HL-60 (cell line): ENCODE data around the gene TAB2.

ENCODE experiments used
- CTCF ChIP-seq: IDR thresholded peaks from one replicate; pipeline ENCODE4 v1.5.1; 2011; ENCODE audit warnings: low read length, control low read depth, inconsistent platforms; ENCODE audit not compliant: insufficient read depth
- GABPA ChIP-seq: IDR thresholded peaks from 2 replicates; pipeline ENCODE4 v1.6.1; 2012; ENCODE audit warnings: low read depth
- POLR2AphosphoS5 ChIP-seq: IDR thresholded peaks from 2 replicates; pipeline ENCODE4 v1.6.1; 2012; ENCODE audit warnings: low read depth
- TF ChIP-seq, protein P1 (sequence below): IDR thresholded peaks from 2 replicates; pipeline ENCODE4 v1.6.1; 2012; ENCODE audit warnings: low read depth; ENCODE audit not compliant: insufficient replicate concordance

DNA sequence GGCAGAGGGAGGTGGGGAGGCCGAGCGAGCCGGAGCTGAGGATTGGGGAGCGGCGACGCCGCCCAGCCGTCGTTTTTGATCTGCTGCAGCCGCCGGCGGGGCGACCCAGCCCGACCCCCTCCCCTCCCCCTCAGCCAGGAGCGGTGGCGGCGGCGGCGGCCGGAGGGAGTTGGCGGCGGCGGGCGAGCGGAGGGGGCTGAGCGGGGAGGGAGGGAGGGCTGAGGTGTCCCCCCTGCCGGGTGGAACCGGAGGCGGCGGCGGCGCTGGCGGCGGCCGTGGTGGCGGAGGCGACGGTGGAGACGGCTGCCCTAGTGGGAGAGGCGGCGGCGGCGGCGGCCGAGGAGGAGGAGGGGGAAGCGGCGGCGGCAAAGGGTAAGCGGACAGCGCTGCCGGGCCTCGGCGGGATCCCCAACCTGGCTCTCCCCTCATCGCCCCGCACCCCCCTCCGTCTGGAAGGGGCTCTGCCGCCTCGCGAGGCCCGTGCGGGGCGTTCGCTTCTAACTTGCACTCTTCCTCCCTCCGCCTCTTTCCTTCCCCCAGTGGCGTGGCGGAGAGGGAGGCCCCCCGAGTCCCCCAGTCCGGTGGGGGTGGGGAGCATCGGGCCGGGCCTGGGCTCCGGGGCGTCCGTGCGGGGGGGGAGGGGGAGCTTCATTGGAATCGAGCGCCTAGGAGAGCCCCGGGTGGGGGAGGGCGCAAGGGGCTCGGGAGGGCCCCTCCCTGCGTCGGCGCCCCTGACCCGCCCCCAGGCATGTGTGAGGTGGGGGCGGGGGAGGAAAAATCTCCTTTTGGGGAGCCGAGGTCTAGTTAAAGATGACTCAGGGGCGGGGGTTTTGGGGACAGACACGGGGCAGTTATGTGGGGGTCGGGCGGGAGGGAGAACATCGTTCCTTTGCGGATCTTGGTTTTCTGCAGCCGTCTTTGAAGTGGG, at the start of gene TAB2:
- no peak for TF ChIP-seq CTCF
- TF ChIP-seq POLR2AphosphoS5: no peak
- no peak for TF ChIP-seq GABPA
- TF ChIP-seq, protein P1, sequence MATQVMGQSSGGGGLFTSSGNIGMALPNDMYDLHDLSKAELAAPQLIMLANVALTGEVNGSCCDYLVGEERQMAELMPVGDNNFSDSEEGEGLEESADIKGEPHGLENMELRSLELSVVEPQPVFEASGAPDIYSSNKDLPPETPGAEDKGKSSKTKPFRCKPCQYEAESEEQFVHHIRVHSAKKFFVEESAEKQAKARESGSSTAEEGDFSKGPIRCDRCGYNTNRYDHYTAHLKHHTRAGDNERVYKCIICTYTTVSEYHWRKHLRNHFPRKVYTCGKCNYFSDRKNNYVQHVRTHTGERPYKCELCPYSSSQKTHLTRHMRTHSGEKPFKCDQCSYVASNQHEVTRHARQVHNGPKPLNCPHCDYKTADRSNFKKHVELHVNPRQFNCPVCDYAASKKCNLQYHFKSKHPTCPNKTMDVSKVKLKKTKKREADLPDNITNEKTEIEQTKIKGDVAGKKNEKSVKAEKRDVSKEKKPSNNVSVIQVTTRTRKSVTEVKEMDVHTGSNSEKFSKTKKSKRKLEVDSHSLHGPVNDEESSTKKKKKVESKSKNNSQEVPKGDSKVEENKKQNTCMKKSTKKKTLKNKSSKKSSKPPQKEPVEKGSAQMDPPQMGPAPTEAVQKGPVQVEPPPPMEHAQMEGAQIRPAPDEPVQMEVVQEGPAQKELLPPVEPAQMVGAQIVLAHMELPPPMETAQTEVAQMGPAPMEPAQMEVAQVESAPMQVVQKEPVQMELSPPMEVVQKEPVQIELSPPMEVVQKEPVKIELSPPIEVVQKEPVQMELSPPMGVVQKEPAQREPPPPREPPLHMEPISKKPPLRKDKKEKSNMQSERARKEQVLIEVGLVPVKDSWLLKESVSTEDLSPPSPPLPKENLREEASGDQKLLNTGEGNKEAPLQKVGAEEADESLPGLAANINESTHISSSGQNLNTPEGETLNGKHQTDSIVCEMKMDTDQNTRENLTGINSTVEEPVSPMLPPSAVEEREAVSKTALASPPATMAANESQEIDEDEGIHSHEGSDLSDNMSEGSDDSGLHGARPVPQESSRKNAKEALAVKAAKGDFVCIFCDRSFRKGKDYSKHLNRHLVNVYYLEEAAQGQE: no peak
